ENCODE data around the gene CNOT8. TPM values are rescaled to one million over a fixed set of nuclear protein-coding genes. Genes with fewer than 3 reads are reported as not detected.

The CNOT8 gene
- 69.2 and 73.0 TPM in 2 replicates for total RNA-seq

DNA sequence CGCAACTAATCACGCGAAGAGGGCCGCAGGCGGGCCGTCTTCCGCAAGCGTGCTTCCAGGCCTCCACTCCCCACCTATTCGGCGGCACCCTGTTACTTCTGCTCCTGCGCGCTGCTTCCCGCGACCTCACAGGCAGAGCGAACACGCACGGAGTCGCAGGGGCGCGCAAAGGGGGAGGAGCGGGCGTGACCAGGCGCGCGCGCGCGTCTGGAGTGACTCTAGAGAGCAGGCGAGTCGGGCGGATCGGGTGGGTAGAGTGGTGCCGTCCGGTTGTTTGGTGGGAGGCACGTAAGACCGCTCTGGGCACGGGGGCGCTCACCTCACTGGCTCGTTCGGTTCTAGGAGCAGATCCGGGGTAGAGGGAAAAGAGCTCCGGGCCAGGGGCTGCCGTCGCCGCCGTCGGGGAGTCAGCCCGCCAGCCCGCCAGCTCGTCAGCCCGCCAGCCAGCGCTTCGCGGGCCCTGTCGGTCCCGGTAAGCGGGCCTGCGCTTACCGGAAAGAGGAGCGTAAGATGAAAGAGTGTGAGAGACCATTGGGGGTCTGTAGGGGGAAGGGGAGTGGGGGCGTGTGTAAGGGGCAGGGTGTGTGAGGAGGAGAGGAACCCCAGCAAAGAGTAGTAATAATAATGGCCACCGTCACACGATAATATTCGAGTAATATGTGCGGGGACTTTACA, at the start of gene CNOT8:
Gene CNOT8 (plus strand): TSS at position 331 of the 675 bp plus-strand sequence. CDS start 4,652 bp downstream, outside the sequence.

DNA sequence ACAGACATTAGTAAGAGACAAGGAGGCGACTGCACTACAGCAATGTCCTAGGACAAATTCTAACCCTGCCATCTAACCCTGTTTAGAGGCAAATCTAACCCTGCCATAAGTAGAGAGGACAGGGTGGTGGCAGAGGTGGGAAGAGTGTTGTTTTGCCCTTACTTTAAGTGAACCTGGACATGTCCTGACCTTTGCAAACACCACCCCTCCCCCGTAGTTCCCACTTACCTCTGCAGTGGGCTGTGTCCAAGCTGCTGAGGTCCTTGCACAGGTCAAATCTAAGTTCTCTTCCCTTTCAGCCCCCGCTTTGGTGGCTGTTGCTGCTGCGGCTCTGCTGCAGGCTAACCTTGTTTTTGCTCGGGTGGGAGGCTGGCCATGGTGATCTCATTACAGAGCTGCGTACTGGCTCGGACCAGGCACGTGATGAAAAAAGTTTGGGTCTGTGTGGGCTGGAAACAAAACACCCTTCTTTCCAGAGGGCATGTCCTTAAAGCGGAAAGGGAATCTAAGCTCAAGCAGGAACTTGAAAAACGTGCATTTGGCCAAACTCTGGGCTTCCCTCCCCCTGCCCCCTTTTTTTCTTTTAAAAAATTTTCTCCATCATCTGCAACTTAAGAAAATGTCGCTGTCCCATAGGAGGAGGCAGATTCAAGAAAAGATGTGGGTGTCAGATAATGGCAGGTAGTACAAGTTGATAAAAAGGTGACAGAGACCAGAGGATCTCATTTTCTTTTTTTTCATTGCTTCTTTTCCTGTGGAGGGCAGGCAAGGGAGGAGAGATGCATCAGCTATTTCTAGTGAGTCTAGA, 8.0 kb upstream of the CNOT8 start, which contains the start of gene FAXDC2:
Gene FAXDC2 (minus strand): TSS at position 349 of the 808 bp plus-strand sequence. CDS start 12,425 bp downstream, outside the sequence.

Small RNAs within 50 kb of the gene (small RNA-seq; reads per million reads assigned to genes)
- gene MIR378H = not detected

Other genes starting within 250 kb of the CNOT8 start
- gene LARP1, start 103.2 kb upstream of the CNOT8 start, total RNA-seq = 147 and 170 TPM in 2 replicates
- 6.2 and 8.8 TPM in 2 replicates for gene FAXDC2, start 8.0 kb upstream of the CNOT8 start, total RNA-seq
- 20.6 and 22.7 TPM in 2 replicates for gene GEMIN5, start 79.6 kb downstream of the CNOT8 start, total RNA-seq
- 15.0 and 20.4 TPM in 2 replicates for gene MRPL22, start 82.4 kb downstream of the CNOT8 start, total RNA-seq
- 0.33 and 0.48 TPM in 2 replicates for gene KIF4B, start 155.1 kb downstream of the CNOT8 start, total RNA-seq

All from vein endothelial cell (primary cell).